ENCODE measurements around the gene GPR173.

The GPR173 gene

GRCh38 chrX:53048169-53049126 lies at the start of gene GPR173:
Gene GPR173, plus strand, starts transcription at chrX:53048789. Its CDS starts 27,833 bp downstream, at chrX:53076622.
- DNase-seq (ENCODE audit: low read depth) = peak; percentile 60

GRCh38 chrX:53000447-53001135 lies 48.0 kb upstream of the GPR173 start:
- DNase-seq (ENCODE audit: low read depth) = no peak

- no peak for DNase-seq (ENCODE audit: low read depth)
Measured at GRCh38 chrX:53001958-53002357, 46.6 kb upstream of the GPR173 start.

- DNase-seq (ENCODE audit: low read depth) = no peak
Measured at GRCh38 chrX:53003111-53003510, 45.5 kb upstream of the GPR173 start.

- no peak for DNase-seq (ENCODE audit: low read depth)
Measured at GRCh38 chrX:53004038-53004437, 44.6 kb upstream of the GPR173 start.

GRCh38 chrX:53004811-53005210 lies 43.8 kb upstream of the GPR173 start:
- DNase-seq (ENCODE audit: low read depth) = no peak

- DNase-seq (ENCODE audit: low read depth) = no peak
Measured at GRCh38 chrX:53005327-53005726, 43.3 kb upstream of the GPR173 start.

- no peak for DNase-seq (ENCODE audit: low read depth)
Measured at GRCh38 chrX:53009032-53009431, 39.6 kb upstream of the GPR173 start.

- DNase-seq (ENCODE audit: low read depth) = no peak
Measured at GRCh38 chrX:53013291-53013690, 35.3 kb upstream of the GPR173 start.

- DNase-seq (ENCODE audit: low read depth) = no peak
Measured at GRCh38 chrX:53018627-53019026, 30.0 kb upstream of the GPR173 start.

GRCh38 chrX:53022381-53022780 lies 26.2 kb upstream of the GPR173 start:
- no peak for DNase-seq (ENCODE audit: low read depth)

- DNase-seq (ENCODE audit: low read depth) = no peak
Measured at GRCh38 chrX:53028678-53029077, 19.9 kb upstream of the GPR173 start.

GRCh38 chrX:53031380-53031779 lies 17.2 kb upstream of the GPR173 start:
- no peak for DNase-seq (ENCODE audit: low read depth)

- no peak for DNase-seq (ENCODE audit: low read depth)
Measured at GRCh38 chrX:53036149-53036548, 12.4 kb upstream of the GPR173 start.

- DNase-seq (ENCODE audit: low read depth) = no peak
Measured at GRCh38 chrX:53039236-53039635, 9.4 kb upstream of the GPR173 start.

- DNase-seq (ENCODE audit: low read depth) = no peak
Measured at GRCh38 chrX:53044995-53045394, 3.6 kb upstream of the GPR173 start.

- DNase-seq (ENCODE audit: low read depth) = no peak
Measured at GRCh38 chrX:53047228-53047627, 1.4 kb upstream of the GPR173 start.

- DNase-seq (ENCODE audit: low read depth) = no peak
Measured at GRCh38 chrX:53049127-53049517, 533 bp downstream of the GPR173 start.

- no peak for DNase-seq (ENCODE audit: low read depth)
Measured at GRCh38 chrX:53050841-53051240, 2.3 kb downstream of the GPR173 start.

- DNase-seq (ENCODE audit: low read depth) = no peak
Measured at GRCh38 chrX:53055244-53055849, 6.8 kb downstream of the GPR173 start.

GRCh38 chrX:53056292-53056691 lies 7.7 kb downstream of the GPR173 start:
- DNase-seq (ENCODE audit: low read depth) = no peak

GRCh38 chrX:53065104-53065503 lies 16.5 kb downstream of the GPR173 start:
- no peak for DNase-seq (ENCODE audit: low read depth)

- DNase-seq (ENCODE audit: low read depth) = no peak
Measured at GRCh38 chrX:53071064-53071463, 22.5 kb downstream of the GPR173 start.
